LHCN-M2 (cell line): ENCODE data around the gene NAT8L. TPM values are rescaled to one million over a fixed set of nuclear protein-coding genes. Genes with fewer than 3 reads are reported as not detected.
A peak's percentile ranks its signal among the peaks of the same experiment; 100 is the strongest.
"Not testable (repeated sequence)": the region's sequence is repeated elsewhere in the genome, so short reads cannot be mapped to it uniquely, and the experiment has no call there.

Source experiments
- DNase-seq: peaks from one replicate; pipeline ENCODE4 v3.0.0-alpha.2; 2012; ENCODE audit warnings: low read depth
- polyA plus RNA-seq: library from polyadenylated mRNA; unstranded; fragments of >200 nt; gene quantifications from one replicate; pipeline ENCODE4 v1.2.1, GENCODE V29; 2012; ENCODE audit warnings: missing spikeins
- total RNA-seq: library from RNA; depleted of rRNA; stranded (reverse); fragments of >200 nt; gene quantifications from 2 replicates; pipeline ENCODE4 v1.2.3, GENCODE V29; 2014; rRNA removed

Gene NAT8L
- total RNA-seq, result 0.90 and 0.98 TPM in 2 replicates
- polyA plus RNA-seq, result 0.67 TPM

- peak; percentile 36 for DNase-seq
These were observed at the start of gene NAT8L for GRCh38 chr4:2059046-2059725. NAT8L (plus strand) TSS chr4:2059327; CDS start chr4:2059512, 185 bp downstream.

- peak; percentile 60 for DNase-seq
These were observed 49.4 kb upstream of the NAT8L start for GRCh38 chr4:2009651-2010233.

DNA sequence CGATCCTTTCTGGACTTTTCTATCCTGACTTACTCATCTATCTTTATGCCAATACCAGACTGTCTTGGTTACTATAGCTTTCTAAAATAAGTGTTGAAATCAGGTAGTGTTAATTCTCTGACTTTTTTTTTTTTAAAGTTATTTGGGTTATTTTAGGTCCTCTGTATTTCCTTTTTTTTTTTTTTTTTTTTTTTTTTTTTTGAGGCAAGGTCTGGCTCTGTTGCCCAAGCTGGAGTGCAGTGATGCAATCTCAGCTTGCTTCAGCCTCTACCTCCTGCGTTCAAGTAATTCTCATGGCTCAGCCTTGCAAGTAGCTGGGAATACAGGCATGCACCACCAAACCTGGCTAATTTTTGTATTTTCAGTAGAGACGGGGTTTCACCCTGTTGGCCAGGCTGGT, 47.5 kb upstream of the NAT8L start:
- DNase-seq, result no peak

DNA sequence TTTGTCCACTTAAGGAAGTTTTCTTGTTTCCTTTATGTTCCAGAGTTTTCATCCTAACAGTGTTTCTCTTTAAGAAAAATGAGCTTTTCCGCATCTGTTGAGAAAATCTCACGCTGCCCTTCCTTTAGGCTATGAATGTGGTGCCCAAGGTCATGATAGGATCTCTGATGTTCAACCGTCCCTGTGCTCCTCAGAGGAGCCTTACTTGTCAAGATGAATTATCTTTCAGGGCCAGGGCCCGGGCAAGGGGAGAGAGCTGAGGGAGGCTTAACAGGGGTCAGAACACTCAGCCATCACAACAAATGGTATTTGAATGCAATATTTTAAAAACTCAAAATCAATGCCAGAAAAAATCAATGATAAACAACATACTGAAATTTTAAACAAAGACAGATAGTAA, 44.1 kb upstream of the NAT8L start:
- no peak for DNase-seq

- DNase-seq, result not testable (repeated sequence)
These were observed 37.6 kb upstream of the NAT8L start for GRCh38 chr4:2021358-2022018.

DNA sequence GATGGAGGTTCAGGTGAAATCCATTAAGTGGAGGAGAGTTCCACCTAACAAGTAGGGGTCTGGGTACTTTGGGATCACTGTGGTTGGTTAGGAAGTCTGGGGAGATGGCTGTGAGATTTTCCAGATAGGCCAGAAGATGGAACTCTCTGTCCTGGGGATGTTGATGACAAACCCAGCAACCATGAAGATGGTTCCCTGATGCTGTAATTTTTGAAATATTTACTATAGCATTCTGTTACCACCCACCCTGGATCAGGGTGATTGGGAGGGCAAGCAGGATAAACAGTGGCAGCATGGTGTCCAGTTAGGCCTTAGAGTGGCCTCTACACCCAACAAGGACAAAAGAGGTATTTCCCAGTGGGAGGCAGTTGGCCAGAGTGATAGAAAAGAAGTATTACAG, 34.4 kb upstream of the NAT8L start:
- DNase-seq, result no peak

DNA sequence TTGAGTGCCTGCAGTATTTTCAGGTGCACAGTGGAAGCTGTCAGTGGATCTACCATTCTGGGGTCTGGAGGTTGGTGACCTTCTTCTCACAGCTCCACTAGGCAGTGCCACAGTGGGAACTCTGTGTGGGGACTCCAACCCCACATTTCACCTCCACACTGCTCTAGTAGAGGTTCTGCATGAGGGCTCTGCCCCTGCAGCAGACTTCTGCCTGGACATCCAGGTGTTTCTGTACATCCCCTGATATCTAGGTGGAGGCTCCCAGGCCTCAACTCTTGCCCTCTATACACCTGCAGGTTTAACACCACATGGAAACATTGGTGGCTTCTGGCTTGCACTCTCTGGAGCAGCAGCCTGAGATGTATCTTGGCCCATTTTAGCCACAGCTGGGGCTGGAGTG, 33.3 kb upstream of the NAT8L start:
- DNase-seq, result no peak

DNA sequence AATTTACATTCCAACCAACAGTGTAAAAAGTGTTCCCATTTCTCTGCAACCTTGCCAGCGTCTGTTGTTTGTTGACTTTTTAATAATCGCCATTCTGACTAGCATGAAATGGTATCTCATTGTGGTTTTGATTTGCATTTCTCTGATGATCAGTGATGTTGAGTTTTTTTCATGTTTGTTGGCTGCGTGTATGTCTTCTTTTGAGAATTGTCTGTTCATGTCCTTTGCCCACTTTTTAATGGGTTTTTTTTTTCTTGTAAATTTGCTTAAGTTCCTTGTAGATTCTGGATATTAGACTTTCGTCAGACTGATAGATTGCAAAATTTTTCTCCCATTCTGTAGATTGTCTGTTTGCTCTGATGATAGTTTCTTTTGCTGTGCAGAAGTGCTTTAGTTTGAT, 32.0 kb upstream of the NAT8L start:
- peak; percentile 8 for DNase-seq

DNA sequence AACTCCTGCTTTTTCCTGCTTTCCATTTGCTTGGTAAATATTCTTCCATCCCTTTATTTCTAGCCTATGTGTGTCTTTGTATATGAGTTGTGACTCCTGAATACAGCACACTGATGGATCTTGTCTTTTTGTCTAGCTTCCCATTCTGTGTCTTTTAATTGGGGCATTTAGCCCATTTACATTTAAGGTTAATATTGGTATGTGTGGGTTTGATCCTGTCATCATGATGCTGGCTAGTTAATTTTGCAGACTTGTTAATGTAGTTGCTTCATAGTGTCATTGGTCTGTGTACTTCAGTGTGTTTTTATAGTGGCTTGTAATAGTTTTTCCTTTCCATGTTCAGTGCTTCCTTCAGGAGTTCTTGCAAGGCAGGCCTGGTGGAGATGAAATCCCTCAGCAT, 28.0 kb upstream of the NAT8L start:
- DNase-seq, result not testable (repeated sequence)

- no peak for DNase-seq
These were observed 22.8 kb upstream of the NAT8L start for GRCh38 chr4:2036327-2036726.

GRCh38 chr4:2036866-2037265, 22.3 kb upstream of the NAT8L start:
- DNase-seq, result no peak

DNA sequence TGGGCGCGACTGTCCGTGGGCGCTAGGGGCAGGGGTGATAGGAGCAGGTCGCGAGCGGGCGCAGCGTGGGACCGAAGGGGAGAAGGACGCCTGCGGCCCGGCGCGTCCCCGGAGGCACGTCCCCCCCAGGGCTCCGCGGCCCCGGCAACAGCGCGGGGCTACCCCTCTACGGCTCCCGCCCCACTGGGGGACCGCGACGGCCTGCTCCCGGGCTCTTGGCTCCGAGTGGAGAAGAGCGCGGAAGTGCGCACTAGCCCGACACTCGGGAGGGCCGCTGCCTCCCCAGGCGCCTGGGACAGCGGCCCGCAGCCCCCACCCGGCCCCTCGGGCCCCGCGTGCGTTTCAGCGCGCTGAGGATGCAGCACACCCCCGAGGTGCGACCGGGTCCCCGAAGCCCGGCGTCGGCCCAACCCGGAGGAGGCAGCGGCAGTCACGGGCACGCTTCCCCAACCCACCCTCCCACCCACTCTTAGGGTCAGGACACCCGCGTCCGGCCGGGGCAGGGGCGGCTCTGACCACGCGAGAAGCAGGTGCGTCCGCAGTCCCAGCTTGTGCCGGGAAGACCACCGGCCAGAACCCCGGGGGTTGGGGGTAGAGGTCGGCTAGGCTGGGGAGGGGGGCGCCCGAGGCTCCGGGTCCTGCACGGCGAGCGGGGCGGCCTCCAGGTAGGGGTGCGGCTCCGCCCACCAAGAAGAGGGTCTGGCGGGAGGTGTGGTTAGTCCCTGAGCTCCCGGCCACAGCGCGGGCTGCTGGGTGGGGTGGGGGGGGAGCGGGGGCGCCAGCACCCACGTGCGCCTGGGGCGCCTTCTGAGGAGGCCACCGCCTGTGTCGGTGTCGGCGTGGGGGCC, 18.5 kb upstream of the NAT8L start:
- no peak for DNase-seq

GRCh38 chr4:2041239-2042130, 17.6 kb upstream of the NAT8L start:
- peak; percentile 78 for DNase-seq

DNA sequence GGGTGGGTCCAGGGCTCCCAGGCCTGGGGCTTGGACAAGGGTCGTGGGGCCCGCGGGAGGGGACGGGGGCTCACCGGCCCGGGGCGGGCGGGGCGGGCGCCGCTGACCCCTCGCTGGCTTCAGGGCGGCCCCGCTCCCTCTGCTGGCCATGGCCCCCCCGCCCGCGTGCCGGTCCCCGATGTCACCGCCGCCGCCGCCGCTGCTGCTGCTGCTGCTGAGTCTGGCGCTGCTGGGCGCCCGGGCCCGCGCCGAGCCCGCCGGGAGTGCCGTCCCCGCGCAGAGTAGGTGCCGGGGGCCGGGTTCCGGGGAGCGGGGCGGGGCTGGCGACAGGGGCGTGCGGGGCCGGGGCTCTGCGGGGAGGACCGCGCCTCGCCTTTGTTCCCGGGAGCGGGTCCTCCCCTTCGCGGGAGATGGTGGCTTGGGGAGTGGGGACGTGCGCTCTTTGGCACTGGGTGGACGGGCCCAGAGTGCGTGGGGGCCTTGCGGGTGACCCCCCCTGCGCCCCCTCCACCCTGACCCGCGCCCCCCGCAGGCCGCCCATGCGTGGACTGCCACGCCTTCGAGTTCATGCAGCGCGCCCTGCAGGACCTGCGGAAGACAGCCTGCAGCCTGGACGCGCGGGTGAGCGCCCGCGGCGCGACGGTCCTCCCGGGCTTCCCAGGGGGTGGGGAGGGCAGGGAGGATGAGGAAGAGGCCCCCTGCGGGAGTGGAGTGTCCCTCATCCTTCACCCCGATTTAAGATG, 16.8 kb upstream of the NAT8L start:
- DNase-seq, result no peak

DNA sequence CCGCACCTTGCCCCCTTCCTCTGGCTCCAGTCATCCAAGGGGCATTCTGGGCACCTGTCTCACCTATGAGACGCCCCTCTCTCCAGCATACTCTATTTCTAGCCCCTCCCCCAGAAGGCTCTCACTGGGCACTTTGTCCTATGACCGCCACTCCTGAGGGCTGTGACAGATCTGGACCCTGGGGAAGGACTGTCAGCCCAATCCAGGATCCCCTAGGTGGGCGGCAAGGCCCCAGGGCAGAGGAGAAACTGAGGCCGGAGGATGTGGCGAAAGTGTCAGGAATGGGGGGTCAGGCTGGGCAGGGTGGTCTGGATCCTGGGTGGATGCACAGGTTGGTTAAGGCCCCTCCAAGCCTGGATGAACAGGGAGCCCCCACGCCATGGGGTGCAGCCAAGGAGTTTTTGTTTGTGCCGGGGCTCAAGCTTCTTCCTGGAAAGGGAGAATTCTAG, 16.2 kb upstream of the NAT8L start:
- no peak for DNase-seq

DNA sequence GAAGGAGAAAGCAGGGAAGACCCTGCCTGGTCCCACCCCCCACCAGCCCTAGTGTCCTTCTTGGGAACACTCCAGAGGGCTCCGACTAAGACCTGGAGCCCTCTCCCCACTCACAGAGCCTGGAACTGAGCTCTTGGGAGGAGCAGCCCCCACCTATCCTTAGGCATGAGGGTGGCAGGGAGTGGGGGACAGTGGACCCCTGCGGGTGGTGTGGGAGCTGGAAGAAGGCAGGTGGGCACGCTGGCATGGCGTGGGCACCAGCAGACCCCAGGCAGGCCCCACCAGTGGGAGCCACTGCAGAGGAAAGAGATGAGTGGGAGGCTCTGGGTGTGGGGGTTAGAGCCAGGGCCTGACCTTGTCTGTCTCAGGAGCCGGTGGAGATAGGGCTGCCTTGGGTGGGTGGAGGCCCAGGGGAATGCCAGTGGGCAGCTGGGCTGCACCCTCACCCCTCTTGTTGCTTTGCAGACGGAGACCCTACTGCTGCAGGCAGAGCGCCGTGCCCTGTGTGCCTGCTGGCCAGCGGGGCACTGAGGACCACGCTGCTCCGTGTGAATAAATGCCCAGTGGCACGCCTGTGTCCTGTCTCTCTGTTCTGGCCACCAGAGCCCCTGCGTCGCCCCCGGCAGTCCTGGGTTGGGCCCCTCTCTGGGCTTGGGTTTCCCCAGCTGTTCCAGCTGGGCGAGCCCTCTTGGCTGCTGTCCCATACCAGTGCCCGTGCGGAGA, 15.6 kb upstream of the NAT8L start:
- no peak for DNase-seq

GRCh38 chr4:2044119-2044485, 15.0 kb upstream of the NAT8L start:
- DNase-seq, result no peak

DNA sequence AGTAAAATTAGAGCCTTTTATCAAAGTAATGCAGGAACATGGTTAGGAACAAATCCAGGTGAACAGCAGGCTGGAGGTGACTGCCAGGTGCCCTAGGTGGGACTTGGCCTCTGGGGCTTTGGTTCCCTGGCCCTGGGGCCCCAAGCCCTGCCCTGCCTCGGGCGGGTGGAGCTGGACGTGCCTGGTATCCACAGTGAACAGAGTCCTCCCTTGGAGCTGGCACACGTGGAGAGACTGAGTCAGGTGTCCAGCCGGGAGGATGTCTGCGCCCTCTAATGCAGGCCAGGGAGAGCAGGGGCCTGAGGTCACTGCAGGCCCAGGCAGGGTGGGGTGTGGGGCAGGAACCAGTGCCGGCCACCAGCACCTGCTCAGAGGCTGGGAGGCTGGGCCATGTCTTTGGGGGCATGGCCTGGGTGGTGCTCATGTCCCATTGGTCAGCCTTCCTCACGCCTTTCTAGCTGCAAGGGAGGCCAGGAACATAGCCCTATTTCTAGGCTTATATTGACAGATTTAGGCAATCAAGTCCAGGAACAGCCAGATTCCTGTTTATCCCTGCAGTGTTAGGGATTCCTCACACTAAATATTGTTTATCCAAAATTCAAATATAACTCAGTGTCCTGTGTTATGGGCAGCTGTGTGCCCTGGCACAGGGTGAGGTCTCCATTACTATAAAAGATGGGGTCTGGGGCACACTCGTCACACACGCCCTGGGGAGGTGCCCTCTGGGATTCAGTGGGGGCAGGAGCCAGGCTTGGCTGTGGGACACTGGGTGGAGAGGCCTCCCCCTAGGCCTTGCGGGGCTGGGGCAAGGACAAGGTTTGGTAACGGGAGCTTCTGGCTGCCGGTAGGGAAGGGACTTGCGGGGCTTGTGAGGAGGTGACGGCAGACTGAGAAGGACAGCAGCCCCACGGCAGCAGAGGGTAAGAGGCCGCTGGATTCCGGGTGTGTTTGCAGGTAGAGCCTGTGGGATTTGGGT, 14.3 kb upstream of the NAT8L start:
- DNase-seq, result no peak
